Adrenal gland (tissue), 5 donors: ENCODE measurements around the gene PCED1B.

ENCODE experiments used
- POLR2A ChIP-seq, 2 donors: fragments of 450-650 bp; IDR thresholded peaks; one replicate each; pipeline ENCODE4 v1.6.1; 2017; ENCODE audit warnings: antibody characterized with exemption in 2 of 2, mild to moderate bottlenecking in 2 of 2, moderate library complexity in 1 of 2
- TF ChIP-seq, protein P1 (sequence below), 6 experiments: fragments of 450-650 bp in 4 of 6; fragments of 200-600 bp in 2 of 6; sonication (generic) in 1 of 6; IDR thresholded peaks; 1 replicate in 5 of 6; 2 replicates in 1 of 6; pipeline versions ENCODE4 v1.5.1 to v1.8.0; 2016 to 2021; ENCODE audit warnings: antibody characterized with exemption in 6 of 6, mild to moderate bottlenecking in 2 of 6, moderate library complexity in 1 of 6
- donor health status: DM: no; HTN: no; CAD: no.

DNA sequence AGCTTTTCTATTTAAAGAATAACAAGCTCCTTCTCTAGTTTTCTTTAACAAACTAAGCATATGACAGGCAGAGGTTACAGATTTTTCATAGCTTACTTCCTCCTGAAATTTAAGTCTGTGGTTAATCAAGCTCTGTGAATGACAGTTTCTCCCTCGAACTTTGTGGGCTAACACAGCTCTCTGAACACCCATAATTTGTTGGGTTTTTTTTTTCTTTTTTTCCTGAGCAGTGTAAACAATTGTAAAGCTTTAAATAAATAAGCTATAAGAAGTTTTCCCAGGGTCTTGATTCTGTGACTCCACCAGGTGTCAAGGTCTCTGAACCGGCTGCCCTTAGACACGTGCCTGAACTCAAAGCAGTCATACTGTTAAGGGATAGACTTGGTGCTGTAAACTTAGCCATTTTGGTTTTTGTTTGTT, 128.4 kb downstream of the PCED1B start:
- TF ChIP-seq, protein P1, sequence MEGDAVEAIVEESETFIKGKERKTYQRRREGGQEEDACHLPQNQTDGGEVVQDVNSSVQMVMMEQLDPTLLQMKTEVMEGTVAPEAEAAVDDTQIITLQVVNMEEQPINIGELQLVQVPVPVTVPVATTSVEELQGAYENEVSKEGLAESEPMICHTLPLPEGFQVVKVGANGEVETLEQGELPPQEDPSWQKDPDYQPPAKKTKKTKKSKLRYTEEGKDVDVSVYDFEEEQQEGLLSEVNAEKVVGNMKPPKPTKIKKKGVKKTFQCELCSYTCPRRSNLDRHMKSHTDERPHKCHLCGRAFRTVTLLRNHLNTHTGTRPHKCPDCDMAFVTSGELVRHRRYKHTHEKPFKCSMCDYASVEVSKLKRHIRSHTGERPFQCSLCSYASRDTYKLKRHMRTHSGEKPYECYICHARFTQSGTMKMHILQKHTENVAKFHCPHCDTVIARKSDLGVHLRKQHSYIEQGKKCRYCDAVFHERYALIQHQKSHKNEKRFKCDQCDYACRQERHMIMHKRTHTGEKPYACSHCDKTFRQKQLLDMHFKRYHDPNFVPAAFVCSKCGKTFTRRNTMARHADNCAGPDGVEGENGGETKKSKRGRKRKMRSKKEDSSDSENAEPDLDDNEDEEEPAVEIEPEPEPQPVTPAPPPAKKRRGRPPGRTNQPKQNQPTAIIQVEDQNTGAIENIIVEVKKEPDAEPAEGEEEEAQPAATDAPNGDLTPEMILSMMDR (IDR thresholded peaks at IDR 0.05): no peak
- no peak for TF ChIP-seq POLR2A (IDR thresholded peaks at IDR 0.05)
